GM19452 (cell line): ENCODE data around the gene TRIM32.
"Not testable (repeated sequence)": the region's sequence is repeated elsewhere in the genome, so short reads cannot be mapped to it uniquely, and the experiment has no call there.

Experiments
- ATAC-seq: cut with Tn5 transposase; IDR thresholded peaks from one replicate; pipeline ENCODE4 v1.9.1; 2021; ENCODE audit not compliant: unreplicated experiment

The TRIM32 gene

DNA sequence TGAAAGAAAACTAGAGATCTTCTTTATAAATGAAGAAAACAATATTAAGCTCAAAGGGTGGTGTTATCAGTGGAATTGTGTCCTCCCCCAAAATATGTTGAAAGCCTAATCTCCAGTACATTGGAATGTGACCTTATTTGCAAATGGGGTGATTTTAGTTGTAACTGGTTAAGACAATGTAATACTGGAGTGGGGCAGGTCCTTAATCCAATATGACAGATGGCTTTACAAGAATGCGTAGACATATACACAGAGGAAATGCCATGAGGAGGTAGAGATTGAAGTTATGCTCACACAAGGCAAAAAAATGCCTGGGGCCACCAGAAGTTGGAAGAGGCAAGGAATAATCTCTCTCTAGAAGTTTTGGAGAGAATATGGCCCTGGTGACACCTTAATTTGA, 13.7 kb upstream of the TRIM32 start:
- no peak for ATAC-seq

DNA sequence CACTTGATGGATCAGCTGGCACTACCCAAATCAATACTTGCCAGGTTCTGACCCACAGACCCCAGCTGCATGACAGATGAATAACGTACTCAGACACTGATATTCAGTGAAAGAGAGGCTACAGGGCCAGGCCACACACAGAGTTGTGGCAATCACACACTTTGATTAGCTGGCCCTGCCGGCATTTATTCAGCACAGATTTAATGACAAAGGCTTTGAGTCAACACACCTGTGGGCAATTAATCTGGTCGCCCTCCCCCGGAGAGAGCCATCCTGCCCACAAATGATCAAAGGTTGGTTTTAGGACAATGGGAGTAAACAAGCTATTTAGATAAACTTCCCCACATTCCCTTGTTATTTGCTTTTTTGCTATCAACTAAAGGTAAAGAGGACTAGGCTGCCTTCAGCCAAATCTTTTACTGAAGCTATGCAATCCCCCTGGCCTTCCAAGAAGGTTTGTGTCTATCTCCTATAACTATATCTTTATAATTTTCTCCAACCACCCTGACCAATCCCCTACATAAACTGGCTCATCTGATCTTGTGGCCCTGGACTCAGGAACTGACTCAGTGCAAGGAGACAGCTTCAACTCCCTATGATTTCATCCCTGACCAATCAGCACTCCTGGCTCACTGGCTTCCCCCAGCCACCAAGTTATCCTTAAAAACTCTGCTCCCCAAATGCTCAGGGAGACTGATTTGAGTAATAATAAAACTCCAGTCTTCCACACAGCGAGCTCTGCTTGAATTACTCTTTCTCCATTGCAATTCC, 12.7 kb upstream of the TRIM32 start:
- no peak for ATAC-seq

DNA sequence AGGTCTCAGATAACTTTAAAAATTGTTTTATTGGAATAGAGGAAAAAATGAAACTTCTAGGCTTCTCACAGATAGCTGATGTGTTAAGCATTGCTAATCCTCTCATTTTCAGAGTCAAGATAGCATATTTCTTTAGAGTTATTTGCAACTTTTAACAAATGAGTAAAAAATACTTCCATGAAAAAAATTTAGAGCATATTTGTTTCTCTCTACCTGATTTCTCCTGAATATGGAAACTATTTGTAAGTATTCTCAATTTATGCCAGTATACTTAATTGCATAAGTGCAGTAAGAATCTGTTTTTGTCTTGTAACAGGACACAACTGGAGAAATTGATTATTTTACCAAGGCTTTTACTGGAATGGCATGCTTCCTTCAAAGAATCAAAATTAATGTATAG, 3.6 kb upstream of the TRIM32 start:
- ATAC-seq, result no peak

GRCh38 chr9:116685166-116685565, 1.9 kb upstream of the TRIM32 start:
- no peak for ATAC-seq

DNA sequence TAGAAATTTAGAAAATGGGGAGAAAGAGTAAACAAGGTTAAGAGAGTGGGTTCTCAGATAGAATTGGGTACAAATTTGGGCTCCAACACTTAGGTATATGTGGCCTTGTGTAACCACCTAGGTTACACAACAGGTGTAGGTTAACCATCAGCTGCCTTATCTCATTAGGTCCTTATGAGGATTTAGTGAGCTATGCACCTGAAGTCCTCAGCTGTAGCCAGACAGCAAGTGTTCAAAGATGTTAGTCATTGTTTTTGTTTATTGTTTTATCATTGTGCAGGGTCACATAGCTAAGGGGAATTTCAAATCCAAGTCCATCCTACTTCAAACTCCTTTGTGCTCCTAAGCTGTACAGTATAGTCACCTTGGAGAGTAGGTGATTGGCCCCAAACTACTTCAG, 970 bp upstream of the TRIM32 start:
- ATAC-seq, result no peak

GRCh38 chr9:116686693-116687073, 422 bp upstream of the TRIM32 start:
- ATAC-seq, result peak; percentile 47

- no peak for ATAC-seq
These were observed 640 bp downstream of the TRIM32 start for GRCh38 chr9:116687754-116688135.

GRCh38 chr9:116688806-116689485, 1.8 kb downstream of the TRIM32 start:
- ATAC-seq, result no peak

- ATAC-seq, result no peak
These were observed 2.5 kb downstream of the TRIM32 start for GRCh38 chr9:116689486-116690032.

- not testable (repeated sequence) for ATAC-seq
These were observed 3.7 kb downstream of the TRIM32 start for GRCh38 chr9:116690805-116691204.

DNA sequence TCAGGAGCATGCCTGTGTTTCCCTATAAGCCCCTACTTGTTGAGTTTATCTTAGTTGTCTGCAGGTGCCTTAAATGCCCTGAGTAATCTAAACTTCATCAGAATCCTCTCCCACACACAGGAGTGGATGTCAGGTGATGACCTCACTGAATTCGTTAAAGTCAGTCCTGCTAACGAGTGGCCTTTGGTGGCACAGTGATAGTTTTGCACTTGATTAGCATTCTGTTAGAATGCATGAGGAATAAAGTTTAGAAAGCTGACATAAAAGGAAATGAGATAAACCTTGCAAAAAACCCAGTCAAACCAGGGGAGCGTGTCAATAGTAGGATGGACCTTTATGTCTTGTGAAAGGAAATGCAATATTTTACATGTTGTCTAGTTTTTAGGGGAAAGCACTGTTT, 4.5 kb downstream of the TRIM32 start:
- ATAC-seq, result no peak

- ATAC-seq, result no peak
These were observed 5.5 kb downstream of the TRIM32 start for GRCh38 chr9:116692616-116693015.

DNA sequence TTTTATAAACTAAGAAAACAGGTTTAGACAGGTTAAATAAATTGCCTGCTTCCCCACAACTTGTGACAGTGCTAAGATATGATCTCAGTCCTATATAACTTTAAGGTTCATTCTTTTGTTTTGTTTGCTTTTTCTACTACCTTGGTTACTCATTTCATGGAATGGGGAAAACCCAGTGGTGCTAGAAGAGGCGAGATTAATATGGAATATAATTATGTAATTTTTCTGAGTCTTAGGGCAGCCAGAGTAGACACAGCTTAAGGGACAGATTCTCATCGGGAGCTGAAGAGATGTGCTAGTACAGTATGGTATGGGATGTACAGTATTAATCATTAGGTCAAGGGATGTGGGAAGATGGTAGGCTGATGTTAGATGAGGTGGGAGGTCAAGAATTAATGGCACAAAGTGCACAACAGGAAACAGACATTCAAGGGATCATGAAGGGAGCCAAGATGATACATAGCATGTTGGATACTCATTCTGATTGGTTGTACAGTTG, 6.2 kb downstream of the TRIM32 start:
- no peak for ATAC-seq

DNA sequence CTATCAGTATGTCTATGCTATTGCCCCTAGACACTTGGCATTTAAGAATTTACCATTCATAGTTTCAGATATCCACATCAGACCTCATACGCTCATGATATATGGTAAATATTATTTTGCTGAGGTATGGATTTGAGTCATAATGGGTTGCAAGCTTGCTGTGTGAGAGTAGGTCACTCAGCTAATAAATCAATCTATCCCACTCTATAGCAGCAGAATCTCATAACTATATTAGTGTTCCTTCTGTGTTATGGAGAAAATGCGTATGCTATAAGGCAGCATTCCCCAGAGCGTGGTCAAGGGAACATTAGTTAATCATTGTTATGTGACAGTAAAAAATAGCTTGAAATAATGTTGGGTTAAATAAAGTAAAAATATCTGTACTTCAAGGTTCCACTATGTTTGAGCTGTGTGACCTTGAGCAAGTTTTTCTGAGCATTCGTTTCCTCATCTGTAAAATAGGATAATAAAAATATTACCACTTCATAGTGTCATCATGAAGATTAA, 7.7 kb downstream of the TRIM32 start:
- no peak for ATAC-seq

GRCh38 chr9:116695438-116695837, 8.3 kb downstream of the TRIM32 start:
- ATAC-seq, result no peak

DNA sequence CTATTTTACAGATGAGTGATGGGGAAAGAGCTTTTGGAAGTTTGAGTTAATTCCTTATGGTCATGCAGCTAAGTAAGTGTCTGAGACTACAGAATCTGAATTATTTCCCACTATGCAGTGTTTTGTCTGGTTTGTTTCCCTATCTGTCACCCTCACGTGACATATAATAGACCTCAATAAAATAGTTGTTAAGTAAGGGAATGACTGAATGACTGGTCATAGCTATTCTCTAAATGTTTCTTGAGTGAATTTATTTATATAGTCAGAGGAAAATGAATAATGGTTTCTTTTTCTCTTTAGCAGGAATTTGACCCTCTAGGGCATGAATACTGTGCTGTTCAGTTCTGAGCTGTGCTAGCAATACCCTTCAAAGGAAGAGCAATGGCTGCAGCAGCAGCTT, 10.3 kb downstream of the TRIM32 start:
- ATAC-seq, result no peak

- no peak for ATAC-seq
These were observed 10.8 kb downstream of the TRIM32 start for GRCh38 chr9:116697887-116698286.

DNA sequence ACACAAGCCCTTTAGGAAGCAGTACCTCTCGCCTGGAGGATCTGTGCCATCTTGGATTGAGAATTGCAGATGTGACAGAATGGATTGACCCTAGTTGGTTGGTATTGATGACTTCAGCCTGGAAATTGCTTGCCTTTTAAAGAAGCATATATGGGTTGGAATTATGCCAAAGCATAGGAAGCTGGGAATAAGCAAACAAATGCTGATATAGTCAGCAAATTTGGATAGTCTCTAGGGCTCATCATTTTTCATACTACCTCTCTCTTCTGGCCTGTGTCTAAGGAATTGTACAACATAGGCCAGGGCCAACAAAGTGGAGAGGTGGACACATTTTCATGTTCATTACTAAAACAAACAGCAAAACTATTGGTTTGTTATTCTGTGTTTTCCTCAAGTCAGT, 13.2 kb downstream of the TRIM32 start:
- no peak for ATAC-seq

DNA sequence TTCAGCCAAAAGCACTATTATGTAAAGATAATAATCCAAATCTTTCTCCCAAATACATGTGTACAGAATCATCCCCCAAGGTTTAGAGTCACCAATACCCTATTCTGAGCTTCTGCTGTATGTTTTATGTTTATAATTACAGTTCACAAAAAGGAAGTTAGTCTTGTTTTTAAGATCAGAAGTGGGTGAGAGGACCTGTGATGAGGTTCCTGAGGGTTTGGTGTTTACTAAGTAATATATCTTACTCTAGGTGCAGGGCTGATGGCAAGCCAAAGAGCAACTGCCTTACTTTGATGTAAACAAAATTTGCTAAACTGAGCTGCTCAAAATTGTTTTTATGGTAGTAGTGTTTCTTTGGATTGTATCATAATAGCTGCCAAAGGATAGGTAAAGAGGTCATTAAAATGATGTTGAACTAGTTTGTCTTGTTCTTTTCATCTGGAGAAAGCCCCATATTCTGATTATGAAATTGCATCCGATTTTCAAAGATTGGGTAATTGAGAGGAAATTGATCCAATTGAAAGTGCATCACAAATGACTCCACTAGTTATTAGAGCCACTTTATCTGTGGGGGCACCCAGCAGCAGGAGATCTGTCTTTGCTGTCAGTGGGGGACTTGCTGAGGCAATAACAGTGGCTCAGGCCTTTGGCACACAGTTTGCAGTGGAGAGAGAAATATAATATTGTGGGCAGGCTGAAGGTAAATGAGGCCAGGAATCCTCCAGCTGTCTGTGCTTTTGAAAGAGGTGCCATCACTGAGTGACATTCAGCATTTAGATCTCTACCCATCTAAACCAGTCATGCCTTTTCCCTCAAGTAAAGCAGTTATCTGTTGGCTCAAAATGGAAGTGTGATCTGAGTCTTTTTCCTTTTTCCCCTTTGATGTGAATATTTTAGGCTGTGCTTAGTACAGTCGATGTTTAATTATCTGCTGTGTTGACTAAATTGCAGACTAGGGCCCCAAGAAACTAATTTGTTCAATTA, 14.1 kb downstream of the TRIM32 start:
- ATAC-seq, result no peak

DNA sequence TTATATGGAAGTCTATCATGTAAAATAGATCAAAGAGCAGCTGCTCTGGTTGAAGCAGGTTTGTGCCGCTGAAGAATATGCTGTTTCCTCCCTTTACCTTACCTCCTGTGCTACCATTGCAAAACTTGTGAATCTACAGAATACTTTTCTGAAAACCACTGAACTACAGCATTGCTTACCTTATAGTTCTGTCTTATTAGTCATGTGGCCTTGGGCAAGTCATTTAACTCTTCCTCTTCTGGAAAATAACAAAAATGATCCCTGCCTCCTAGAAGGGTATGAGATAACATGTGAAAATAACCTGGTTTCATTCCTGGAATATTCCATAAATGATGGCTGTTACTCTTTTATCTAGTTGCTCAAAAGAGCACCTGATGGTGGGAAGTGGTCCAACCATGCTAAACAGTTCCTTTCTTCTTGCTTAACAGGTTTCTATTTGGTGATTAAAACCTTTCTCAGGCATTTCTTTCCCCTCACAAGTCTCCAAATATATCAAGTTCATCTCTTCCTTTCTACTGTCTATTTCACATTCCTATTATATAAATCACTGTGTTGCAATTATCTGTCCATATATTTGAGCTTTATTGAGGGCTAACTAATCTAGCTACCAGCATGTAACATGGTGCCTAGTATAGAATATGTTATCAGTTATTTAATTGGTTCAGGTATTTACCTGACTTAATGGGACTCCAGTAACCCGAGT, 15.0 kb downstream of the TRIM32 start:
- no peak for ATAC-seq
